Stimulated activated naive B cell treated with anti-CD40 and anti-IgM and Interleukin-4, amounts not matched to agents 10 μg/mL and 1 μg/mL and 100 μg/mL, for 72 hours (primary cell): ENCODE results near the gene WDR49.
"Not testable (repeated sequence)": the region's sequence is repeated elsewhere in the genome, so short reads cannot be mapped to it uniquely, and the experiment has no call there.

Source experiments
- ATAC-seq, 2 donors: fragments of 150-1000 bp; cut with Tn5 transposase; replicated peaks; 2 replicates each; pipeline ENCODE4 v1.10.0; 2021; ENCODE audit warnings: moderate library complexity in 1 of 2
- DNase-seq: peaks from one replicate; pipeline ENCODE4 v3.0.0; 2021
- H3K27ac Mint-ChIP-seq: one replicate; pipeline ENCODE4 v1.8.0; 2022; ENCODE audit warnings: mild to moderate bottlenecking, mixed read lengths
- H3K27me3 Mint-ChIP-seq, 2 donors: one replicate each; pipeline ENCODE4 v1.8.0; 2022; ENCODE audit warnings: mixed read lengths in 2 of 2
- H3K36me3 Mint-ChIP-seq, 2 donors: one replicate each; pipeline ENCODE4 v1.8.0; 2022; ENCODE audit warnings: mixed read lengths in 2 of 2, mild to moderate bottlenecking in 1 of 2
- H3K4me1 Mint-ChIP-seq, 2 donors: one replicate each; pipeline ENCODE4 v1.8.0; 2022; ENCODE audit warnings: mixed read lengths in 2 of 2, mild to moderate bottlenecking in 1 of 2
- H3K4me3 Mint-ChIP-seq, 2 donors: one replicate each; pipeline ENCODE4 v1.8.0; 2022; ENCODE audit warnings: mild to moderate bottlenecking in 2 of 2, mixed read lengths in 2 of 2, moderate library complexity in 1 of 2
- H3K9me3 Mint-ChIP-seq, 2 donors: one replicate each; pipeline ENCODE4 v1.8.0; 2022; ENCODE audit warnings: mixed read lengths in 2 of 2, mild to moderate bottlenecking in 1 of 2

Gene WDR49

DNA sequence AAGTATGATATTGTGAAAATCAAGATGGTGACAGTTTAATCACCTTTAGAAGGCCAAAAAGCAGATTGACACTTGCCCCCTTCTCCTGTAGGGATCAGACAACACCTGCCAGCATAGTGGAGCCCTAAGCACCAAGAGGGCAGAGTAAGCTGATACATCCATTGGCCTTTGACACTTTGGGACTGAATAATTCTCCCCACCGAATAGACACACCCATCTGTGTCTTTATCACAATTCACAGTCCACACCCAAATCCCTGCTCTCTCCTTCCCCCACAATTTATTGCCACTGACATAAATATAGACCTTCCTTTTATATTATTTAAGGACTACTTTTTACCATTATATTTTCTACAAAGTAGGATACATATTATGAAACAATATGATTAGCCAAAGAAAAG lies 3.1 kb upstream of the WDR49 start:
- H3K4me1 Mint-ChIP-seq, result peaks cover 7 to 13% of the 10 kb centered on the region in 2 donors
- ATAC-seq, result no peak
- H3K9me3 Mint-ChIP-seq, result no peaks in the 10 kb centered on the region
- H3K27me3 Mint-ChIP-seq, result no peaks in the 10 kb centered on the region
- DNase-seq, result no peak
- no peaks in the 10 kb centered on the region for H3K36me3 Mint-ChIP-seq
- no peak overlapping the region for H3K27ac Mint-ChIP-seq
- no peak overlapping the region for H3K4me3 Mint-ChIP-seq

DNA sequence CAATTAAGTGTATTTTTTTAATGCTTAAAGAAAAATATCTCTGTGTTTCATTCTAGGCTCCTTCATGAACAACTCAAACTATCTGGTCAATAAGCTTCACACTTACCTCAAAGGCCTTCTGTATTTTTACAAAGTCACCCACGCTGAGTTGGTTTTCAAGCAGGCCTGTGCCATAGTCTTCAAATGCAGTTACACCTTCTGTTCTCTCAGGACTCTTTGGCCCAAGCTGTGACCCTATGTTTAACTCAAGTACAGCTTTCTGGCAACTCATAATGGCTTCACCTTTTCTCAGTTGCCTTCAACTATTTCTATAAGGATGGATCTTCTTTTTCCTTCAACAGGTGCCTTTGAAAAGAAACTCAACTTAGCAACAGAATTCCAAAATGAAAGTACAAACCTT lies 587 bp downstream of the WDR49 start:
- Mint-ChIP-seq H3K27me3 (no peaks in the 10 kb centered on the region), H3K9me3 (no peaks in the 10 kb centered on the region), H3K36me3 (no peaks in the 10 kb centered on the region), H3K4me1 (peaks cover 15 to 37% of the 10 kb centered on the region in 2 donors), H3K27ac (no peak overlapping the region), H3K4me3 (no peak overlapping the region)
- DNase-seq (no peak), ATAC-seq (no peak)

DNA sequence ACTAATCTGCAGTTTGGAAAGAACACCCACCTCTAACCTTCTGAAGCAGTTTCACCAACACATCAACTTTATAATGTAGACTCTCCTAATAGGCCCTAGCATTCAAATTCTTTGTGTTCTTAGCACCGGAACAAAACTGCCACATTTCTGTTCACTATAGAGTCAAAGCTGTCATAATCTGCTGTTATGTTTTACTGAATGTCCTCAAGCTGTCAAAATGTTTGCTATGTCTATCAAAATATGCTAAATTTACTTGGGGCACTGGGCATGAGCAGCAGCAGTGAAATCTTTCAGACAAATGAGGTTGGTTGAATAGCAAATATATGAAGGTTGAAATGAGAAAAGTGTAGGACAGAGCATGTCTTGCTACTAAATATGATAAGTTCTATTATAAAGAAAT lies 1.9 kb downstream of the WDR49 start:
- no peak for ATAC-seq
- Mint-ChIP-seq H3K4me3 (no peak overlapping the region), H3K4me1 (peaks cover 15 to 37% of the 10 kb centered on the region in 2 donors), H3K27ac (no peak overlapping the region), H3K36me3 (no peaks in the 10 kb centered on the region), H3K27me3 (no peaks in the 10 kb centered on the region), H3K9me3 (no peaks in the 10 kb centered on the region)
- no peak for DNase-seq

DNA sequence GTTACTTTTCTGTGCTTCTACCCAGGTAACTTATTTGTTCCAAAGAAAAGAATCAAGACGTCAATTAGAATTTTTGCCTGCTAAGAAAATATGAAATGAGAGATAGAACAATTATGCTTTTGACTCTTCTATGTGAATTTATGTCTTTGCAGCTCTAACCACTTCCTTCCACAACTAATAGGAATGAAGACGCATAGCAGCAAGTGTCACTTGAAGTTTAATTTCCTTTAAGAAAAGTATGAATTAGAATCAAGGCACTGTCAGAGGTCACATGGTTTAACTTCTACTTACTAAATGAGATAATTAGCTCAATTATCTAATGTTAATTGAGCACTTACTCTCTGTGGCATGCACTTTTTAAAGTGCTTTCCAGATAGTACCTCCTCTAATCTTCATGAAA lies 3.3 kb downstream of the WDR49 start:
- Mint-ChIP-seq H3K4me1 (peaks cover 15 to 37% of the 10 kb centered on the region in 2 donors), H3K36me3 (peaks cover 4 to 5% of the 10 kb centered on the region in 2 donors), H3K4me3 (no peak overlapping the region), H3K27me3 (no peaks in the 10 kb centered on the region), H3K27ac (no peak overlapping the region), H3K9me3 (peaks cover 2 to 4% of the 10 kb centered on the region in 2 donors)
- ATAC-seq, result no peak
- no peak for DNase-seq

DNA sequence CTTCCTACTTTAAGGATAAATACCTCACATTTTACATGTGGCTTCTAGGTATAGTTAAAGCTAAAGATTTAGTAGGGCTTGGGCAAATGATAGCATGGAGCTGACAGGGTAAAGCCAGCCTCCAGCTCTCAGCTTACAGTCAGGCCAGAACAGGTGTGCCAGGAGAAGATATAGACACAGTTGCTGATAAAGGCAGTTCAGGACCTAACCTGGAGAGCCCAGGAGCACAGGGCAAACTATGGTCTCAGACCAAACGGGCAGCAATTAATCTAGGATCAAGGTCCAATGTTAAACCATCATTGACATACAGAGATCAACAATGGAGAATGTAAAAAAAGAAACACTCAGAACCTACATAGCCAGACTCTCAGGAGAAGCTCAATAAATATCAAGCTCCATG lies 4.0 kb downstream of the WDR49 start:
- peaks cover 3 to 4% of the 10 kb centered on the region in 2 donors for H3K9me3 Mint-ChIP-seq
- peaks cover 15 to 37% of the 10 kb centered on the region in 2 donors for H3K4me1 Mint-ChIP-seq
- no peak for DNase-seq
- H3K4me3 Mint-ChIP-seq, result no peak overlapping the region
- H3K27ac Mint-ChIP-seq, result no peak overlapping the region
- ATAC-seq, result no peak
- H3K27me3 Mint-ChIP-seq, result no peaks in the 10 kb centered on the region
- H3K36me3 Mint-ChIP-seq, result peaks cover 4 to 5% of the 10 kb centered on the region in 2 donors

DNA sequence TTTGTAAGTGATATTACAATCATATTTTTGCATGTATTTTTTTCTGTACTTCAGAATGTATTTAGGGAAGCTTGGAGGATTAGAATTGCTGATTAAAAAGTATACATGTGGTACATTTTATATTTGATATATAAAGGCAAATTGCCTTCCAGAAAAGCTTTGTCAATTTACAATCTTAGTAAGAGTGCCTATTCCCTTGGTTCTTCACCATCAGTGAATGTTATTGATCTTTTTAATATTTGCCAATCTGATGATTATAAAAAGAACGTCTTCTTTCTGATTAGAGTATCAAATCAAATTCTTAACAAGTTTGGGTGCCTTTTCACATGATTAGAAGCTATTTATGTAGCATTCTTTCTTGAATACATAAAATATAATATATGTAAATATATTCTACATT lies 9.1 kb downstream of the WDR49 start:
- Mint-ChIP-seq H3K4me3 (no peak overlapping the region), H3K9me3 (peaks cover 3 to 8% of the 10 kb centered on the region in 2 donors), H3K27ac (no peak overlapping the region), H3K4me1 (peaks cover 0 to 1% of the 10 kb centered on the region in 2 donors), H3K36me3 (peaks cover 4 to 5% of the 10 kb centered on the region in 2 donors), H3K27me3 (no peaks in the 10 kb centered on the region)
- ATAC-seq (no peak), DNase-seq (no peak)

DNA sequence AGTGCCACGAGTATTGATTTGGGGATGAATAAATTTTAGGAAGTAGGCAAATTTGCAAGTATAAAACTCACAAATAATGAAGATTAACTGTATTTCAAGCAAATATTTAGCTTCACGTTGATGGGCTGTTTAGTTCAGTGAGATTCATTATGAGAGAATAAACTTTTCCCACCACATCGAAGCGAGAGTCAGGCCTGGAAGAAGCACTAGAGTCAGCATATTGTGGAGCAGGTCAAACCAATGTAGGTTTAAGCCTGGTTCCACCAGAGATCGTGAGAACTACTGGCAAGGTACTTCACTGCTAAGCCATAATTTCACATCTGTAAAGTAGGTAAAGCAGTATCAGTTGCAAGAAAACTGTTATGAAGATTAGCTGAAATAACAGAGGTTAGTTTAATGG lies 22.3 kb downstream of the WDR49 start:
- Mint-ChIP-seq H3K9me3 (no peaks in the 10 kb centered on the region), H3K36me3 (no peaks in the 10 kb centered on the region), H3K4me3 (no peak overlapping the region), H3K4me1 (no peaks in the 10 kb centered on the region), H3K27me3 (no peaks in the 10 kb centered on the region), H3K27ac (no peak overlapping the region)
- DNase-seq (no peak), ATAC-seq (no peak)

DNA sequence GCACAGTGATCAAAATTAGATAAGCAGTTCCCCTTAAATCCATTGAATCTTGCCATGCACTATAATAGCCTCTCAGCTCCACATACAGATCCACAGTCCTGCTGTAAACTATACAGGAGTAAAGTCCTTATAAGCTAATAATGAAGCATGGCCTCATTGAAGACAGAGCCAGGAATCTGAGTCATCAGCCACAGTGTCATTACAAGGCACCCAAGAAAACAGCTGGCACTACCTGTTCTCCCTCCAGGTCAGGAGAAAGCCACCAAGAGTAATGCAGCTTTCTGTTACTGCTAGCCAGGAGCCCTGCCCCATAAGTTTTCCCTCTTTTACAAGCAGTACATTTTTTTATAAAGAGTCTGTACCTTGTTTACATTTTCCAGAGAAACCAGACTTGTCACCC lies 27.3 kb downstream of the WDR49 start:
- no peaks in the 10 kb centered on the region for H3K4me1 Mint-ChIP-seq
- ATAC-seq, result no peak
- H3K36me3 Mint-ChIP-seq, result no peaks in the 10 kb centered on the region
- no peaks in the 10 kb centered on the region for H3K9me3 Mint-ChIP-seq
- DNase-seq, result no peak
- H3K27me3 Mint-ChIP-seq, result no peaks in the 10 kb centered on the region
- H3K4me3 Mint-ChIP-seq, result no peak overlapping the region
- H3K27ac Mint-ChIP-seq, result no peak overlapping the region

DNA sequence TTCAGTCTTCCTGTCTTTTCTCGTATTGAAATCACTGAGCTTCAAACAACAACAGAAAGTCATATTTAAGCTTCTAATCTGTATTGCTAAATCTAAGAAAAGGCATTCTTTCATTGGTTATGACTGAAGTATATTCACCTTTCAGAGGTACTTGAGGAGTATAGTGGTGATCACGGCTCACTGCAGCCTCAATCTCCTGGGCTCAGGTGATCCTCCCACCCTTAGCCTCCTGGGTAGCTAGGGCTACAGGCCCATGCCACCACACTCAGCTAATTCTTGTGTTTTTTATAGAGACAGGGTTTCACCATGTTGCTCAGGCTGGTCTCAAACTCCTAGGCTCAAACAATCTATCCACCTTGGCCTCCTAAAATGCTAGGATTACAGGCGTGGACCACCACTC lies 38.7 kb downstream of the WDR49 start:
- no peak overlapping the region for H3K4me3 Mint-ChIP-seq
- H3K27me3 Mint-ChIP-seq, result no peaks in the 10 kb centered on the region
- H3K9me3 Mint-ChIP-seq, result no peaks in the 10 kb centered on the region
- H3K36me3 Mint-ChIP-seq, result no peaks in the 10 kb centered on the region
- no peaks in the 10 kb centered on the region for H3K4me1 Mint-ChIP-seq
- ATAC-seq (no peak), DNase-seq (no peak)
- no peak overlapping the region for H3K27ac Mint-ChIP-seq

DNA sequence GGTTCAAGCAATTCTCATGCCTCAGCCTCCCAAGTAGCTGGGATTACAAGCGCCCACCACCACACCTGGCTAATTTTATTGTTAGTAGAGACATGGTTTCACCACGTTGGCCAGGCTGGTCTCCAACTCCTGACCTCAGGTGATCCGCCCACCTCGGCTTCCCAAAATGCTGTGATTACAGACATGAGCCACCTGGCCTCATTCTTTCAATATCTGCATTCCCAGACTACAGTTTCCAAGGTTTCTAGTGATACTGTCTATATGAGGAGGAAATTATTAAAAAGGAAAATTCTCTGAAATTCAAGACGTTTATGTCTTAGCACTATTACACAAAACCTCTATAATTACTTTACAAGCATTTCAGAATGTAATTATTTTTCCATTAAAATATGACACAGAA lies 39.5 kb downstream of the WDR49 start:
- H3K27ac Mint-ChIP-seq, DNase-seq, H3K36me3 Mint-ChIP-seq, H3K4me3 Mint-ChIP-seq, H3K27me3 Mint-ChIP-seq, H3K9me3 Mint-ChIP-seq, ATAC-seq, H3K4me1 Mint-ChIP-seq: not testable (repeated sequence)

DNA sequence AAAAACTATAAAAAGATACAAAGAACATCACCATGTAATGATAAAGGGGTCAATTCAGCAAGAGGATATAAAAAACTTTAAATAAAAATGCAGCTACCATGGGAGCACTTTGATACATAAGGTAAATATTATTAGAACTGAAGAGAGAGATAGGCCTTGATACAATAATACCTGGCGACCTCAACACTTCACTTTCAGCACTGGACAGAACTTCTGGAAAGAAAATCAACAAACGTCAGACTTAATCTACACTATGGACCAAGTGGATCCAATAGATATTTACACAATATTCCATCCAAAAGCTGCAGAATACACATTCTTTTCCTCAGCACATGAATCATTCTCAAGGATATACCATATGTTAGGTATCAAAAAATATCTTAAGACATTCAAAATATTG lies 42.0 kb downstream of the WDR49 start:
- DNase-seq (no peak), ATAC-seq (no peak)
- H3K4me1 Mint-ChIP-seq, result no peaks in the 10 kb centered on the region
- no peak overlapping the region for H3K27ac Mint-ChIP-seq
- H3K36me3 Mint-ChIP-seq, result no peaks in the 10 kb centered on the region
- H3K27me3 Mint-ChIP-seq, result no peaks in the 10 kb centered on the region
- no peak overlapping the region for H3K4me3 Mint-ChIP-seq
- no peaks in the 10 kb centered on the region for H3K9me3 Mint-ChIP-seq

DNA sequence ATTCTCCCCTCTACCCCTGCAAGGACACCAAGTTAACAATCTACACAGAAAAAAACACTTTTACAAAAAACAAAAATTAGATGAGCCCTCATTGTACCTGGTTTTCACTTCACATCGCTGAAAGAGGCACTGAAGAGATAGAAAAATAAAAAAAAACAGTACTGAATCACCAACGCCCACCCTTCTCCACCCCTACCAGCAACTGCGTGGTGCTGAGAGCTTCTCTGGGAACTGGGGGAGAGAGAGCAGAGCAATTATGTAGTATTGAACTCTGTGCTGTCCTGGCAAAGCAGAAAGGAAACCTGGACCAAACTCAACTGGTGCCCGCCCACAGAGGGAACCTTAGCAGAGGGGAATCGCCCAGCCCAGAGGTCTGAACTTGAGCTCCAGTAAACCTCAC lies 44.6 kb downstream of the WDR49 start:
- Mint-ChIP-seq H3K4me3 (no peak overlapping the region), H3K27me3 (no peaks in the 10 kb centered on the region), H3K27ac (no peak overlapping the region), H3K4me1 (no peaks in the 10 kb centered on the region), H3K36me3 (no peaks in the 10 kb centered on the region), H3K9me3 (no peaks in the 10 kb centered on the region)
- ATAC-seq, result no peak
- DNase-seq, result no peak

DNA sequence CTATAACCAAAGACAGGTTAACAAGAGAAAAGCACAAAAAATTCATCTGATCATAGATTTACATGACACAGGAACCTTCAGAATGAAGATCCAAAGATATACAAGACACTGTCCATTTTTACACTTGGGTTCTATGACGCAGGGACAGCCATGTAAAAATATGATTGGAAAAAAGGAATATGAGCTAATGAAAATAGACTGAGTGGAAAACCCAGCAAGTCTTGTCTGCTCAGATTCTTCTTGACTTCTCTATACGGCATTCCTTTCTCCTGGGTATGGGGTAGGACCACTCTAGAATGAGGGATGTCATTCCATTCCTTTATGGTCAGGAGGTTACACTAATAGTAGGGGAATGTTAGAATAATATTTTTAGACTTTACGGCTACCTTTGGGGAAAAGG lies 46.9 kb downstream of the WDR49 start:
- no peaks in the 10 kb centered on the region for H3K36me3 Mint-ChIP-seq
- DNase-seq, result no peak
- H3K4me3 Mint-ChIP-seq, result no peak overlapping the region
- ATAC-seq, result no peak
- no peaks in the 10 kb centered on the region for H3K9me3 Mint-ChIP-seq
- H3K27ac Mint-ChIP-seq, result no peak overlapping the region
- no peaks in the 10 kb centered on the region for H3K27me3 Mint-ChIP-seq
- no peaks in the 10 kb centered on the region for H3K4me1 Mint-ChIP-seq

DNA sequence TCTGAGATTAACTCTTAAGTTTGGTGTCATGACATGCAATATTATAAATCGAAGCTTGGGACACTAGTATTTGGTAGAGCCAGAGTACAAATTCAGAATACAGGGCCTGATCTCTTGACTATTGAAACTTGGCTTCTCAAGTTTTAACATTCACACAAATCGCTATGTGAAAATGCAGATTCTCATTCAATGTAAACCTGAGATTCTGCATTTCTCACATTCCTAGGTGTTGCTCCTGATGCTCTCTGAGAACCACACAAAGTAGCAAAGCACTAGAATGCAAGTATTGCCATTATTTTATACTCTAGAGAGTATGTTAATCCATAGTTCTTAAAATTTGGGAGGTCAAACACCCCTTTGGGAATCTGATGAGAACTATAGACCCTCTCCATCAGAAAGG lies 47.9 kb downstream of the WDR49 start:
- H3K36me3 Mint-ChIP-seq, result no peaks in the 10 kb centered on the region

DNA sequence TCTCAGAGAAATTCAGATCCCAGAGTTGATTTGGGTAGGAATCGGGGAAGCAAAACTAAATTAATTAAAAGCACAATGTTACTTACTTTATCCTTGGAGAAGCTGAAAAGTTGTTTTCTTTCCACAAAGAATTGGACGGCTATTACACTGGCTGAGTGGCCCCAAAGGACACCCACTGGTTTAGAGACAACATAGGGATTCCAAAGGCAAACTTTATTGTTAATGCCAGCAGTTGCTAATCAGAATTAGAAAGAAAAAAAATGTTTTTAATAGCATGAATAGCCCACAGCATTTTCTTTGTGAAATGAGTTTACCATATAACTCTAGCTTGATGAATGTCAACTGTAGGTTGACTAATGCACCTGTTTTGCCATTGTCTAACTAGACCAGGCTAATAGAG lies 51.7 kb downstream of the WDR49 start:
- H3K27ac Mint-ChIP-seq, result no peak overlapping the region
- no peak overlapping the region for H3K4me3 Mint-ChIP-seq
- peaks cover 0 to 1% of the 10 kb centered on the region in 2 donors for H3K9me3 Mint-ChIP-seq
- H3K27me3 Mint-ChIP-seq, result no peaks in the 10 kb centered on the region
- no peak for DNase-seq
- H3K4me1 Mint-ChIP-seq, result peaks cover 0 to 2% of the 10 kb centered on the region in 2 donors
- ATAC-seq, result no peak
- peaks cover 0 to 2% of the 10 kb centered on the region in 2 donors for H3K36me3 Mint-ChIP-seq

More for the DNA sequence above, 47.9 kb downstream of the WDR49 start:
- no peak overlapping the region for H3K4me3 Mint-ChIP-seq
- no peaks in the 10 kb centered on the region for H3K27me3 Mint-ChIP-seq
- H3K9me3 Mint-ChIP-seq, result no peaks in the 10 kb centered on the region
- no peak overlapping the region for H3K27ac Mint-ChIP-seq
- DNase-seq (no peak), ATAC-seq (no peak)
- no peaks in the 10 kb centered on the region for H3K4me1 Mint-ChIP-seq

DNA sequence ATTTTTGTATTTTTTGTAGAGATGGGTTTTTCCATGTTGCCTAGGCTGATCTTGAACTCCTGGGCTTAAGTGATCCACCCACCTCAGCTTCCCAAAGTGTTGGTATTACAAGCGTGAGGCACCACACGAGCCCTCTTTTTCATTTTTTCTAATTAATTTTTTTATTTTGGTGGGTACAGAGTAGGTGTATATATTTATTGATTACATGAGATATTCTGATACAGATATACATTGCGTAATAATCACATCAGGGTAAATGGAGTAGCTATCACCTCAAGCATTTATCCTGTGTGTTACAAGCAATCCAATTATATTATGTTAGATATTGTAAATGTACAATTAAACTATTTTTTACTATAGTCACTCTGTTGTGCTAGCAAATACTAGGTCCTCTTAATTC lies 66.1 kb downstream of the WDR49 start:
- H3K27ac Mint-ChIP-seq, result no peak overlapping the region
- no peak overlapping the region for H3K4me3 Mint-ChIP-seq
- H3K4me1 Mint-ChIP-seq, result no peaks in the 10 kb centered on the region
- no peaks in the 10 kb centered on the region for H3K36me3 Mint-ChIP-seq
- ATAC-seq, result no peak
- no peaks in the 10 kb centered on the region for H3K27me3 Mint-ChIP-seq
- peaks cover 0 to 1% of the 10 kb centered on the region in 2 donors for H3K9me3 Mint-ChIP-seq
- DNase-seq, result no peak
